Measurements from ENCODE around the gene PTP4A1. TPM values are rescaled to one million over a fixed set of nuclear protein-coding genes. Genes with fewer than 3 reads are reported as not detected.

Gene PTP4A1
- total and polyA plus RNA-seq, 2 of the 4 experiments (the other 2 are of a cell fraction): 31.2 to 53.1 TPM

- H3K18ac ChIP-seq (ENCODE audit: low read depth, low read length): no peak overlapping the region
- intact Hi-C loops (cut with micrococcal nuclease) (no loop called here), in situ Hi-C loops (cut with MboI; ENCODE audit: low sequenced_read_pairs) (no loop called here), dilution Hi-C loops (cut with HindIII; ENCODE audit: low sequenced_read_pairs, unreplicated experiment) (no loop called here)
- no peak for ATAC-seq (ENCODE audit: low read depth)
- no peak overlapping the region for H4K5ac ChIP-seq (ENCODE audit: low read depth, low read length)
- no peaks in the 10 kb centered on the region for H3K9me1 ChIP-seq (ENCODE audit: insufficient read depth, low read length)
- no peak overlapping the region for H2AK5ac ChIP-seq (ENCODE audit: low read depth, low read length)
- H2BK120ac ChIP-seq (ENCODE audit: low read depth, low read length): no peak overlapping the region
- no peak overlapping the region for H2AFZ ChIP-seq (replicated peaks; ENCODE audit: low read length, poor library complexity)
- H2BK20ac ChIP-seq (ENCODE audit: low read depth, low read length): no peak overlapping the region
- no peaks in the 10 kb centered on the region for H3K9me3 ChIP-seq (ENCODE audit: control insufficient read depth, insufficient read depth, low read length)
- H3K4me2 ChIP-seq (ENCODE audit: low read depth, low read length): no peak overlapping the region
- no peak overlapping the region for H2AK9ac ChIP-seq (replicated peaks; ENCODE audit: low read depth, low read length, poor library complexity)
- H3K56ac ChIP-seq (ENCODE audit: extremely low read depth, insufficient read depth, low read length): no peak overlapping the region
- POLR2A ChIA-PET (ENCODE audit: unreplicated experiment): no interaction called here
- no peak for DNase-seq
- no peaks in the 10 kb centered on the region for H3K4me1 ChIP-seq (ENCODE audit: control insufficient read depth, insufficient read depth, low read length)
- H4K91ac ChIP-seq (ENCODE audit: insufficient read depth, low read depth, low read length): no peak overlapping the region
- H4K20me1 ChIP-seq (ENCODE audit: insufficient read depth, low read length): no peaks in the 10 kb centered on the region
- CTCF ChIA-PET: interaction anchor here (0.7 kb wide), 1 partner anchor 25 kb away, joined by 3 read pairs; no protein-coding TSS in a partner anchor
- H4K8ac ChIP-seq (ENCODE audit: low read depth in 2 of 2, low read length in 2 of 2): no peak overlapping the region
- no peaks in the 10 kb centered on the region for H3K27me3 ChIP-seq (ENCODE audit: control insufficient read depth, insufficient read depth, low read length)
- H3K27ac ChIP-seq (ENCODE audit: insufficient read depth, low read length): no peak overlapping the region
- WGBS, 2 experiments (ENCODE audit: extremely low coverage in 2 of 2, insufficient read length in 1 of 2): 80% methylated on average over 1 of the region's 5 CpGs; no CpG with 5 or more reads in 1 of the 2 experiments
- no peak overlapping the region for H3K4me3 ChIP-seq (ENCODE audit: insufficient read depth, low read depth, low read length)
- no peak overlapping the region for H3K9ac ChIP-seq (ENCODE audit: low read depth, low read length)
- no peak overlapping the region for H3K4ac ChIP-seq (ENCODE audit: low read depth, low read length)
- no peaks in the 10 kb centered on the region for H3K36me3 ChIP-seq (ENCODE audit: control insufficient read depth, insufficient read depth, low read length)
- no peak overlapping the region for H3K23ac ChIP-seq (ENCODE audit: low read depth, low read length)
- H2BK15ac ChIP-seq (ENCODE audit: low read depth, low read length): no peak overlapping the region
- H3K14ac ChIP-seq (replicated peaks; ENCODE audit: low read depth, low read length): no peak overlapping the region
- TF ChIP-seq USF2 (IDR thresholded peaks at IDR 0.05; ENCODE audit: low read depth, low read length) (no peak), BHLHE40 (IDR thresholded peaks at IDR 0.05; ENCODE audit: low read depth, low read length) (no peak), MAFK (IDR thresholded peaks at IDR 0.05; ENCODE audit: low read depth, low read length) (no peak), RAD21 (IDR thresholded peaks at IDR 0.05; ENCODE audit: low read length) (no peak), RCOR1 (IDR thresholded peaks at IDR 0.05; ENCODE audit: insufficient replicate concordance, low read length) (no peak), MXI1 (IDR thresholded peaks at IDR 0.05; ENCODE audit: borderline replicate concordance, low read depth, low read length) (no peak), NFE2L2 (IDR thresholded peaks at IDR 0.05; ENCODE audit: low read depth, low read length) (no peak), RFX5 (IDR thresholded peaks at IDR 0.05; ENCODE audit: low read depth, low read length) (no peak), MAZ (IDR thresholded peaks at IDR 0.05; ENCODE audit: borderline replicate concordance, low read depth, low read length) (no peak), CHD1 (IDR thresholded peaks at IDR 0.05; ENCODE audit: low read depth, low read length) (no peak), CTCF (conservative IDR thresholded peaks at IDR 0.05; ENCODE audit: low read depth, low read length) (no peak)
- no TSS peak for BruUV-seq (replicated peaks)
- no peaks in the 10 kb centered on the region for H3K79me1 ChIP-seq (ENCODE audit: low read depth in 1 of 2, low read length in 2 of 2)
- H2BK5ac ChIP-seq (ENCODE audit: low read depth, low read length, poor library complexity, severe bottlenecking): no peak overlapping the region
Measured at GRCh38 chr6:63549076-63549475, 23.2 kb upstream of the PTP4A1 start.
